ENCODE measurements around the gene MAN1C1. TPM values are rescaled to one million over a fixed set of nuclear protein-coding genes. Genes with fewer than 3 reads are reported as not detected.
A peak's percentile ranks its signal among the peaks of the same experiment; 100 is the strongest.

The MAN1C1 gene
- total RNA-seq, 4 donors from 2014 or later: 28.1 to 60.4 (median 32.7) TPM

- no peaks in the 10 kb centered on the region for H3K27me3 ChIP-seq
- no peaks in the 10 kb centered on the region for H3K36me3 ChIP-seq
- TF ChIP-seq CTCF (IDR thresholded peaks at IDR 0.05): no peak
- TF ChIP-seq POLR2A (IDR thresholded peaks at IDR 0.05): no peak
- H3K4me1 ChIP-seq: peaks cover 58 to 81% of the 10 kb centered on the region in 2 donors
- intact Hi-C loops (cut with DNase I): no loop called here
- H3K4me3 ChIP-seq (replicated peaks in 1 of 3): no peak overlapping the region
- DNase-seq: no peak
- H3K9me3 ChIP-seq: no peaks in the 10 kb centered on the region
- no peak overlapping the region for H3K27ac ChIP-seq
- WGBS, 2 donors: 86 to 90% methylated on average over 6 of the region's 6 CpGs
These were observed 87.2 kb downstream of the MAN1C1 start for GRCh38 chr1:25703671-25704266.

- no peaks in the 10 kb centered on the region for H3K27me3 ChIP-seq
- intact Hi-C loops (cut with DNase I): no loop called here
- H3K4me3 ChIP-seq (replicated peaks in 1 of 3): no peak overlapping the region
- no peak for DNase-seq
- WGBS, 2 donors: 84 to 96% methylated on average over 7 of the region's 7 CpGs
- no peaks in the 10 kb centered on the region for H3K36me3 ChIP-seq
- H3K4me1 ChIP-seq: peaks cover 56 to 81% of the 10 kb centered on the region in 2 donors
- H3K9me3 ChIP-seq: no peaks in the 10 kb centered on the region
- no peak for TF ChIP-seq POLR2A (IDR thresholded peaks at IDR 0.05)
- TF ChIP-seq CTCF (IDR thresholded peaks at IDR 0.05): no peak
- no peak overlapping the region for H3K27ac ChIP-seq
These were observed 87.7 kb downstream of the MAN1C1 start for GRCh38 chr1:25704267-25704691.

- Histone ChIP-seq H3K36me3 (no peaks in the 10 kb centered on the region), H3K4me3 (replicated peaks in 1 of 3) (no peak overlapping the region), H3K27me3 (no peaks in the 10 kb centered on the region), H3K27ac (peak overlapping the region in 2 of 3 donors; percentile 67 to 69), H3K9me3 (no peaks in the 10 kb centered on the region), H3K4me1 (peaks cover 42 to 67% of the 10 kb centered on the region in 2 donors)
- TF ChIP-seq POLR2A (IDR thresholded peaks at IDR 0.05): no peak
- TF ChIP-seq CTCF (IDR thresholded peaks at IDR 0.05): no peak
- intact Hi-C loops (cut with DNase I): no loop called here
- whole genome bisulfite sequencing, 2 donors: 82 to 85% methylated on average over 2 of the region's 2 CpGs
- no peak for DNase-seq
These were observed 89.1 kb downstream of the MAN1C1 start for GRCh38 chr1:25705699-25706098.

GRCh38 chr1:25706146-25707089 is 89.8 kb downstream of the MAN1C1 start:
- intact Hi-C loops (cut with DNase I): no loop called here
- H3K4me3 ChIP-seq (replicated peaks in 1 of 3): no peak overlapping the region
- WGBS, 2 donors: 80 to 83% methylated on average over 8 of the region's 8 CpGs
- peak overlapping the region in 2 of 3 donors; percentile 67 to 69 for H3K27ac ChIP-seq
- peaks cover 36 to 67% of the 10 kb centered on the region in 2 donors for H3K4me1 ChIP-seq
- peak; percentile 42 to 47 for DNase-seq
- H3K9me3 ChIP-seq: no peaks in the 10 kb centered on the region
- H3K27me3 ChIP-seq: no peaks in the 10 kb centered on the region
- TF ChIP-seq CTCF (IDR thresholded peaks at IDR 0.05) (no peak), POLR2A (IDR thresholded peaks at IDR 0.05) (no peak)
- H3K36me3 ChIP-seq: no peaks in the 10 kb centered on the region
